GM23338 (cell line): ENCODE results near the gene IGFBP7. TPM values are rescaled to one million over a fixed set of nuclear protein-coding genes. Genes with fewer than 3 reads are reported as not detected.

Experiments
- ATAC-seq: fragments of 200-7000 bp; cut with Tn5 transposase; 3 replicates; pipeline ENCODE4 v1.9.1; 2020
- DNase-seq: peaks from one replicate; pipeline ENCODE4 v3.0.0-alpha.2; 2015; ENCODE audit warnings: low spot score
- H2AFZ ChIP-seq: fragments of 200-600 bp; sonication (generic); 2 replicates; pipeline ENCODE4 v1.8.0; 2016; ENCODE audit warnings: antibody characterized with exemption, mild to moderate bottlenecking, moderate library complexity
- H3F3A ChIP-seq: fragments of 200-600 bp; sonication (generic); replicated peaks from 2 replicates; pipeline ENCODE4 v1.8.0; 2017; ENCODE audit warnings: antibody characterized with exemption, mixed run types, low read depth
- H3K27ac ChIP-seq: fragments of 200-600 bp; sonication (generic); 2 replicates; pipeline ENCODE4 v1.6.1; 2016; ENCODE audit warnings: low read depth
- H3K27me3 ChIP-seq: fragments of 200-600 bp; sonication (generic); 2 replicates; pipeline ENCODE4 v1.8.0; 2016; ENCODE audit warnings: mild to moderate bottlenecking, mixed run types, moderate library complexity; ENCODE audit not compliant: insufficient read depth
- H3K36me3 ChIP-seq: fragments of 200-600 bp; sonication (generic); 2 replicates; pipeline ENCODE4 v1.8.0; 2016; ENCODE audit warnings: mild to moderate bottlenecking; ENCODE audit not compliant: insufficient read depth
- H3K4me1 ChIP-seq: fragments of 200-600 bp; sonication (generic); 2 replicates; pipeline ENCODE4 v1.8.0; 2016; ENCODE audit warnings: mild to moderate bottlenecking, moderate library complexity; ENCODE audit not compliant: insufficient read depth
- H3K4me2 ChIP-seq: fragments of 200-600 bp; sonication (generic); 2 replicates; pipeline ENCODE4 v1.7.1; 2017; ENCODE audit warnings: mixed run types
- H3K4me3 ChIP-seq: fragments of 200-600 bp; sonication (generic); 2 replicates; pipeline ENCODE4 v1.6.1; 2016; ENCODE audit warnings: mixed run types
- H3K79me2 ChIP-seq: fragments of 200-600 bp; sonication (generic); replicated peaks from 2 replicates; pipeline ENCODE4 v1.8.0; 2017; ENCODE audit warnings: mild to moderate bottlenecking; ENCODE audit not compliant: insufficient read depth
- H3K9me2 ChIP-seq: fragments of 200-600 bp; sonication (generic); 2 replicates; pipeline ENCODE4 v1.8.0; 2017; ENCODE audit not compliant: insufficient read depth
- H4K20me1 ChIP-seq: fragments of 200-600 bp; sonication (generic); replicated peaks from 2 replicates; pipeline ENCODE4 v1.8.0; 2017; ENCODE audit warnings: mild to moderate bottlenecking; ENCODE audit not compliant: insufficient read depth
- H3K27ac Mint-ChIP-seq: 2 replicates; pipeline ENCODE4 v1.8.0; 2020; ENCODE audit warnings: inconsistent platforms, mild to moderate bottlenecking, moderate library complexity, mixed read lengths
- H3K27me3 Mint-ChIP-seq: 3 replicates; pipeline ENCODE4 v1.8.0; 2022; ENCODE audit warnings: low read depth, mild to moderate bottlenecking, moderate library complexity, mixed read lengths, inconsistent platforms; ENCODE audit not compliant: insufficient read depth, poor library complexity
- H3K36me3 Mint-ChIP-seq: 3 replicates; pipeline ENCODE4 v1.8.0; 2021; ENCODE audit warnings: low read depth, mild to moderate bottlenecking, inconsistent platforms, moderate library complexity, mixed read lengths
- H3K4me1 Mint-ChIP-seq: 3 replicates; pipeline ENCODE4 v1.8.0; 2020; ENCODE audit warnings: mild to moderate bottlenecking, inconsistent platforms, mixed read lengths
- H3K4me3 Mint-ChIP-seq: 3 replicates; pipeline ENCODE4 v1.8.0; 2021; ENCODE audit warnings: moderate library complexity, mild to moderate bottlenecking, inconsistent platforms, mixed read lengths
- H3K9me3 Mint-ChIP-seq: 3 replicates; pipeline ENCODE4 v1.8.0; 2020; ENCODE audit warnings: moderate library complexity, mild to moderate bottlenecking, inconsistent platforms, mixed read lengths
- CREB1 ChIP-seq: fragments of 250-450 bp; sonication (Bioruptor Pico); IDR thresholded peaks from 2 replicates; pipeline ENCODE4 v1.5.0; 2020; ENCODE audit warnings: low read depth, mild to moderate bottlenecking, moderate library complexity
- EZH2 ChIP-seq: fragments of 200-600 bp; sonication (generic); IDR thresholded peaks from one replicate; pipeline ENCODE4 v1.8.0; 2017; ENCODE audit warnings: antibody characterized with exemption, mild to moderate bottlenecking, low read depth; ENCODE audit not compliant: unreplicated experiment
- JUNB ChIP-seq: IDR thresholded peaks from one replicate; pipeline ENCODE4 v1.6.1; 2016; ENCODE audit warnings: antibody characterized with exemption; ENCODE audit not compliant: unreplicated experiment
- NANOG ChIP-seq: IDR thresholded peaks from 2 replicates; pipeline ENCODE4 v1.6.1; 2016; ENCODE audit warnings: antibody characterized with exemption, borderline replicate concordance
- POLR2AphosphoS5 ChIP-seq: IDR thresholded peaks from 2 replicates; pipeline ENCODE4 v1.6.1; 2016; ENCODE audit warnings: antibody characterized with exemption, low read depth
- STAT1 ChIP-seq: IDR thresholded peaks from one replicate; pipeline ENCODE4 v1.6.1; 2016; ENCODE audit warnings: antibody characterized with exemption; ENCODE audit not compliant: unreplicated experiment
- ZNF114 ChIP-seq: fragments of 250-450 bp; sonication (Bioruptor Pico); IDR thresholded peaks from 2 replicates; pipeline ENCODE4 v1.5.0; 2020; ENCODE audit warnings: mild to moderate bottlenecking, moderate library complexity
- ZNF331 ChIP-seq: fragments of 250-450 bp; sonication (Bioruptor Pico); IDR thresholded peaks from 2 replicates; pipeline ENCODE4 v1.5.0; 2020; ENCODE audit warnings: low read depth, mild to moderate bottlenecking, moderate library complexity
- polyA plus RNA-seq: library from polyadenylated mRNA; unstranded; fragments of >200 nt; fragmentation: Nextera tagmentation; extraction: Ambion mirVana; gene quantifications from 2 replicates; pipeline ENCODE4 v1.2.1, GENCODE V29; 2016
- total RNA-seq: library from RNA; depleted of rRNA; stranded (reverse); fragments of >200 nt; shearing (Covaris generic); gene quantifications from 2 replicates; pipeline ENCODE4 v1.2.3, GENCODE V29; 2014
- TF ChIP-seq, protein P1 (sequence below): IDR thresholded peaks from 2 replicates; pipeline ENCODE4 v1.6.1; 2016; ENCODE audit warnings: antibody characterized with exemption
- TF ChIP-seq, protein P2 (sequence below): IDR thresholded peaks from one replicate; pipeline ENCODE4 v1.6.1; 2018; ENCODE audit warnings: antibody characterized with exemption; ENCODE audit not compliant: unreplicated experiment
- TF ChIP-seq, protein P3 (sequence below): fragments of 250-450 bp; sonication (Bioruptor Pico); IDR thresholded peaks from 2 replicates; pipeline ENCODE4 v1.5.0; 2020; ENCODE audit warnings: mild to moderate bottlenecking, moderate library complexity

The IGFBP7 gene
- total and polyA plus RNA-seq, 2 experiments from 2014 or later, result 0.49 to 7.9 TPM

DNA sequence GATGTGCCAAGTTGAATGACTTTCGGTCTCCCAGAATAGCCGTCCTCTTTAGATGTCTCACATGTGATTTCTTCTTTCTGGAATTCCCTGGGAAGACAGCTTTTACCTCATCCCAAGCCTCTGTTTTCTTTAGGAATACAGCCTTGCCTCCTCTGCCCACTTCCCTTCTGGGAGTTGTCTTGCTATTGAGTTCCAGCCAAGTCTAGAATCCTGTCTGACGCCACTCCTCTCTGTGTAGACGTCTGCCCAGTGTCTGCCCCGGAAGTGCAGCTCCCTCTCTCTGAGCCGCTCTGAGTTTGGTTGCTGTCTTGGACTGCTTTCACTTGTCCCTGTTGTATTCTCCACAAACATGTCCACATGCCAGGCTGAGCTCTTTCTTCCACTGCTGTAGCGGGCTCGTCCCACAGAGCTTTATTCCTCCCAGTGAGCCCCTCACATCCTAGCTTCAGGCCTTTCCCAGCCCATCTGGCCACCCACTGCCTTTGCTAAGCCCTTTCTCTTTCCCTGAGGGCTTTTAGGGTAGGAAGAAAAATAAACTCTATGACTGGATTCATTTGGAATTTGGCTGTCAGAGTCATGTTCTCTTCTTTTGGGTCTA lies 9.0 kb upstream of the IGFBP7 start (continued):
- TF ChIP-seq CREB1 (CRISPR knock-in tag) (no peak), NANOG (no peak)
- TF ChIP-seq, protein P1, sequence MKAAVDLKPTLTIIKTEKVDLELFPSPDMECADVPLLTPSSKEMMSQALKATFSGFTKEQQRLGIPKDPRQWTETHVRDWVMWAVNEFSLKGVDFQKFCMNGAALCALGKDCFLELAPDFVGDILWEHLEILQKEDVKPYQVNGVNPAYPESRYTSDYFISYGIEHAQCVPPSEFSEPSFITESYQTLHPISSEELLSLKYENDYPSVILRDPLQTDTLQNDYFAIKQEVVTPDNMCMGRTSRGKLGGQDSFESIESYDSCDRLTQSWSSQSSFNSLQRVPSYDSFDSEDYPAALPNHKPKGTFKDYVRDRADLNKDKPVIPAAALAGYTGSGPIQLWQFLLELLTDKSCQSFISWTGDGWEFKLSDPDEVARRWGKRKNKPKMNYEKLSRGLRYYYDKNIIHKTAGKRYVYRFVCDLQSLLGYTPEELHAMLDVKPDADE, result no peak

DNA sequence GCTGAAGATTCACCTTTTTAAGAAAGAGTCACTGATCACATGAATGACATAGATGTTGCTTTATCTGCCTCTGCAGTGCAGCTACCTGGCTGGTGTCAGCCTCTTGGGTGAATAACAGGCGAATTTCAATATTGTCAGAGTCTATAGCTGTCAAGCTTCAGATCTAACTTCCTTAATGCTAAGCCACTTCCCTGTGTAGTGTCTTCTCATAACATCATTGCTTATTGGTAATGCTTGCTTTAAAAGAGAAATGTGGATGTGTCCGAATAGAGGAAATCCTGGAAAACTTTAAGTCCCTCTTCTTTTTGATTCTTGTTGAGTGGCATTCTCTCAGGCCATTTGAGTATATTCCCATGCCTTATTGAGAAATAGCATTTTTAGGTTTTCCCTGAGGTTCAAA lies 7.3 kb upstream of the IGFBP7 start:
- no peak overlapping the region for H3K27ac Mint-ChIP-seq
- Histone ChIP-seq H3K9me2 (no peaks in the 10 kb centered on the region), H4K20me1 (no peaks in the 10 kb centered on the region), H3K27me3 (peaks cover 9% of the 10 kb centered on the region; the same call in 1 of the 2 replicates), H3K4me2 (no peak overlapping the region), H3K79me2 (no peaks in the 10 kb centered on the region), H3F3A (no peaks in the 10 kb centered on the region), H3K27ac (no peak overlapping the region), H3K4me1 (no peaks in the 10 kb centered on the region; the same call in 1 of the 2 replicates), H2AFZ (no peak overlapping the region), H3K36me3 (no peaks in the 10 kb centered on the region), H3K4me3 (no peak overlapping the region)
- peaks cover 5% of the 10 kb centered on the region; the same call in 2 of the 3 replicates for H3K9me3 Mint-ChIP-seq
- DNase-seq (no peak), ATAC-seq (no peak)
- TF ChIP-seq POLR2AphosphoS5 (no peak), ZNF114 (CRISPR knock-in tag) (no peak), CREB1 (CRISPR knock-in tag) (no peak), ZNF331 (no peak), JUNB (no peak), STAT1 (no peak), EZH2 (no peak), NANOG (no peak)
- TF ChIP-seq, protein P2, sequence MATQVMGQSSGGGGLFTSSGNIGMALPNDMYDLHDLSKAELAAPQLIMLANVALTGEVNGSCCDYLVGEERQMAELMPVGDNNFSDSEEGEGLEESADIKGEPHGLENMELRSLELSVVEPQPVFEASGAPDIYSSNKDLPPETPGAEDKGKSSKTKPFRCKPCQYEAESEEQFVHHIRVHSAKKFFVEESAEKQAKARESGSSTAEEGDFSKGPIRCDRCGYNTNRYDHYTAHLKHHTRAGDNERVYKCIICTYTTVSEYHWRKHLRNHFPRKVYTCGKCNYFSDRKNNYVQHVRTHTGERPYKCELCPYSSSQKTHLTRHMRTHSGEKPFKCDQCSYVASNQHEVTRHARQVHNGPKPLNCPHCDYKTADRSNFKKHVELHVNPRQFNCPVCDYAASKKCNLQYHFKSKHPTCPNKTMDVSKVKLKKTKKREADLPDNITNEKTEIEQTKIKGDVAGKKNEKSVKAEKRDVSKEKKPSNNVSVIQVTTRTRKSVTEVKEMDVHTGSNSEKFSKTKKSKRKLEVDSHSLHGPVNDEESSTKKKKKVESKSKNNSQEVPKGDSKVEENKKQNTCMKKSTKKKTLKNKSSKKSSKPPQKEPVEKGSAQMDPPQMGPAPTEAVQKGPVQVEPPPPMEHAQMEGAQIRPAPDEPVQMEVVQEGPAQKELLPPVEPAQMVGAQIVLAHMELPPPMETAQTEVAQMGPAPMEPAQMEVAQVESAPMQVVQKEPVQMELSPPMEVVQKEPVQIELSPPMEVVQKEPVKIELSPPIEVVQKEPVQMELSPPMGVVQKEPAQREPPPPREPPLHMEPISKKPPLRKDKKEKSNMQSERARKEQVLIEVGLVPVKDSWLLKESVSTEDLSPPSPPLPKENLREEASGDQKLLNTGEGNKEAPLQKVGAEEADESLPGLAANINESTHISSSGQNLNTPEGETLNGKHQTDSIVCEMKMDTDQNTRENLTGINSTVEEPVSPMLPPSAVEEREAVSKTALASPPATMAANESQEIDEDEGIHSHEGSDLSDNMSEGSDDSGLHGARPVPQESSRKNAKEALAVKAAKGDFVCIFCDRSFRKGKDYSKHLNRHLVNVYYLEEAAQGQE, result no peak
- TF ChIP-seq, protein P1, result no peak
- TF ChIP-seq, protein P3, sequence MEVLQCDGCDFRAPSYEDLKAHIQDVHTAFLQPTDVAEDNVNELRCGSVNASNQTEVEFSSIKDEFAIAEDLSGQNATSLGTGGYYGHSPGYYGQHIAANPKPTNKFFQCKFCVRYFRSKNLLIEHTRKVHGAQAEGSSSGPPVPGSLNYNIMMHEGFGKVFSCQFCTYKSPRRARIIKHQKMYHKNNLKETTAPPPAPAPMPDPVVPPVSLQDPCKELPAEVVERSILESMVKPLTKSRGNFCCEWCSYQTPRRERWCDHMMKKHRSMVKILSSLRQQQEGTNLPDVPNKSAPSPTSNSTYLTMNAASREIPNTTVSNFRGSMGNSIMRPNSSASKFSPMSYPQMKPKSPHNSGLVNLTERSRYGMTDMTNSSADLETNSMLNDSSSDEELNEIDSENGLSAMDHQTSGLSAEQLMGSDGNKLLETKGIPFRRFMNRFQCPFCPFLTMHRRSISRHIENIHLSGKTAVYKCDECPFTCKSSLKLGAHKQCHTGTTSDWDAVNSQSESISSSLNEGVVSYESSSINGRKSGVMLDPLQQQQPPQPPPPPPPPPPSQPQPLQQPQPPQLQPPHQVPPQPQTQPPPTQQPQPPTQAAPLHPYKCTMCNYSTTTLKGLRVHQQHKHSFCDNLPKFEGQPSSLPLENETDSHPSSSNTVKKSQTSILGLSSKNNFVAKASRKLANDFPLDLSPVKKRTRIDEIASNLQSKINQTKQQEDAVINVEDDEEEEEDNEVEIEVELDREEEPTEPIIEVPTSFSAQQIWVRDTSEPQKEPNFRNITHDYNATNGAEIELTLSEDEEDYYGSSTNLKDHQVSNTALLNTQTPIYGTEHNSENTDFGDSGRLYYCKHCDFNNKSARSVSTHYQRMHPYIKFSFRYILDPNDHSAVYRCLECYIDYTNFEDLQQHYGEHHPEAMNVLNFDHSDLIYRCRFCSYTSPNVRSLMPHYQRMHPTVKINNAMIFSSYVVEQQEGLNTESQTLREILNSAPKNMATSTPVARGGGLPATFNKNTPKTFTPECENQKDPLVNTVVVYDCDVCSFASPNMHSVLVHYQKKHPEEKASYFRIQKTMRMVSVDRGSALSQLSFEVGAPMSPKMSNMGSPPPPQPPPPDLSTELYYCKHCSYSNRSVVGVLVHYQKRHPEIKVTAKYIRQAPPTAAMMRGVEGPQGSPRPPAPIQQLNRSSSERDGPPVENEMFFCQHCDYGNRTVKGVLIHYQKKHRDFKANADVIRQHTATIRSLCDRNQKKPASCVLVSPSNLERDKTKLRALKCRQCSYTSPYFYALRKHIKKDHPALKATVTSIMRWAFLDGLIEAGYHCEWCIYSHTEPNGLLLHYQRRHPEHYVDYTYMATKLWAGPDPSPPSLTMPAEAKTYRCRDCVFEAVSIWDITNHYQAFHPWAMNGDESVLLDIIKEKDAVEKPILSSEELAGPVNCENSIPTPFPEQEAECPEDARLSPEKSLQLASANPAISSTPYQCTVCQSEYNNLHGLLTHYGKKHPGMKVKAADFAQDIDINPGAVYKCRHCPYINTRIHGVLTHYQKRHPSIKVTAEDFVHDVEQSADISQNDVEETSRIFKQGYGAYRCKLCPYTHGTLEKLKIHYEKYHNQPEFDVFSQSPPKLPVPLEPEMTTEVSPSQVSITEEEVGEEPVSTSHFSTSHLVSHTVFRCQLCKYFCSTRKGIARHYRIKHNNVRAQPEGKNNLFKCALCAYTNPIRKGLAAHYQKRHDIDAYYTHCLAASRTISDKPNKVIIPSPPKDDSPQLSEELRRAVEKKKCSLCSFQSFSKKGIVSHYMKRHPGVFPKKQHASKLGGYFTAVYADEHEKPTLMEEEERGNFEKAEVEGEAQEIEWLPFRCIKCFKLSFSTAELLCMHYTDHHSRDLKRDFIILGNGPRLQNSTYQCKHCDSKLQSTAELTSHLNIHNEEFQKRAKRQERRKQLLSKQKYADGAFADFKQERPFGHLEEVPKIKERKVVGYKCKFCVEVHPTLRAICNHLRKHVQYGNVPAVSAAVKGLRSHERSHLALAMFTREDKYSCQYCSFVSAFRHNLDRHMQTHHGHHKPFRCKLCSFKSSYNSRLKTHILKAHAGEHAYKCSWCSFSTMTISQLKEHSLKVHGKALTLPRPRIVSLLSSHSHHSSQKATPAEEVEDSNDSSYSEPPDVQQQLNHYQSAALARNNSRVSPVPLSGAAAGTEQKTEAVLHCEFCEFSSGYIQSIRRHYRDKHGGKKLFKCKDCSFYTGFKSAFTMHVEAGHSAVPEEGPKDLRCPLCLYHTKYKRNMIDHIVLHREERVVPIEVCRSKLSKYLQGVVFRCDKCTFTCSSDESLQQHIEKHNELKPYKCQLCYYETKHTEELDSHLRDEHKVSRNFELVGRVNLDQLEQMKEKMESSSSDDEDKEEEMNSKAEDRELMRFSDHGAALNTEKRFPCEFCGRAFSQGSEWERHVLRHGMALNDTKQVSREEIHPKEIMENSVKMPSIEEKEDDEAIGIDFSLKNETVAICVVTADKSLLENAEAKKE, result no peak
- peaks cover 8% of the 10 kb centered on the region; the same call in 2 of the 3 replicates for H3K4me1 Mint-ChIP-seq
- no peak overlapping the region for H3K4me3 Mint-ChIP-seq
- peaks cover 7% of the 10 kb centered on the region for H3K27me3 Mint-ChIP-seq
- no peaks in the 10 kb centered on the region for H3K36me3 Mint-ChIP-seq
